SKM-1 treated with dmso at 0.1 percent for 144 hours (cell line): ENCODE measurements around the gene TIMM22.

Source experiments
- DNase-seq: peaks from one replicate; lab custom pipeline; 2025; ENCODE audit not compliant: unreplicated experiment; lab: John Stamatoyannopoulos, UW

TIMM22 gene

GRCh38 chr17:1001640-1002411 is 4.9 kb downstream of the TIMM22 start:
- DNase-seq: no peak

DNA sequence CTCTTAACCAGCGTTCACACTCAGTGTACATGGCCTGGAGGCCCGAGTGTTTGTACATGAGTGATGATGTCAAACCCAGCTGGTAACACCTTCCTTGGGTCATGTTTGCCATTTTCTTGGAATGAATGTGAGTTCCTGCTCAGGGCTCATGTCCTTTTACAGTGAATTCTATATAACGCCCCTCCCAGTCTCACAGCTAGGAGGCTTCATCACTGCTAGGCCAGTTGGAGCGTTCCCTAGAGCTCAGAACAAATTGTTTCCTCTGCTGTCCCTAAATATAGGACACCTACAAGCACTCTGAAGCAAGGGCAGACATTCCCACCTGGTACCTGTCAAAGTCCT is 5.5 kb downstream of the TIMM22 start:
- DNase-seq: no peak

GRCh38 chr17:1002771-1003555 is 6.0 kb downstream of the TIMM22 start:
- DNase-seq: no peak

DNA sequence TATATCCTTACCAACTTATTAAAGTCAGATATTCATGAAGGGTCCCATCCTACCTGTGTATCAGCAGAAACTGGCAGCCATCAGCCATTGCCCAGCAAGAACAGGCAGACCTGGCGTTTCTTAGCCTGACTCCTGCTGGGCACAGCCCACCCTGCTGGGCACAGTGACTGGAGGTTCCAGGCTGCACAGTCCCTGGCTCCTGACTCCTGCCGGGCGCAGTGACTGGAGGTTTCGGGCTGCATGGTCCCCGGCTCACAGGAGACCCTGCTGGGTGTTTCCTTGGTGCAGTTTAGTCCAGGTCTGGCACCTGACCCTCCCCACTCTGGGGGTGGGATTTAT is 6.7 kb downstream of the TIMM22 start:
- no peak for DNase-seq

DNA sequence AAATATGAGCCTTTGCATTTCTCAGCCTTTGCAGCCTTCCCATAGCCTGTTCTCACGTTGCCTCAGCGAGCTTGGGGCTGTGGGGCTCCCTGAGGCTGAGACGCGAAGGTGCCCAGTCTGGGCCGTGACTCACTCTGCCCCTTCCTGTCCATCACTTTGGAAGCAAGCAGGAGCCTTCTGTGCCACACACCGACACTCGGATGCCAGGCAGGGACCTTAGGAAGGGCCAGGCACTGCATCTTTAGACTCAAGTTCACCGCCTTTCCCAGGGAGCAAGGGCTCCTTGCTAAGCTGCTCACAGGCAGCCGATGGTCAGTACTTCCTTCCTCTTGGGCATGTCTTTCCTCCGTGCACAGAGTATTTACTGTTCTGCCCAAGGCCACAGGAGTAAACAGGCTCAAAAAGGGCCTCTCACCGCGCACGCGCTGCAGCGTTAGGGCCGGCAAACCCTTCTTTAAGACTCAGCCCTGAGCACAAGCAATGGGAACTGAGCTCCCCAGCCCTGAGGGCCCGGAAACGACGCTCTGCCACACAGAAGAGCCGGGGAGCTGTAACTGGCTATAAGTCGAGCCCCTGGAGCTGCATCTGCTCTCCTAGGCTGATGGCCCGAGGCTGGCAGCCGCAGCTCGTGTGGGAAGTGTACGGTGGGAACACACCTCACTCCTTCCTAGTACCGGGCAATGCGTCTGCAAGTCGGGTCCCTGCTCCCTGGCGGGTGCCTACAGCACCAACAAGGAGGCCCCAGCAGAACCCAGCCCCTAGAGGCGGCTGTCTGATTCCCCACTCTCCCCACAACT is 7.2 kb downstream of the TIMM22 start:
- no peak for DNase-seq

GRCh38 chr17:1004769-1005295 is 7.9 kb downstream of the TIMM22 start:
- DNase-seq: no peak

GRCh38 chr17:1005361-1005946 is 8.5 kb downstream of the TIMM22 start:
- no peak for DNase-seq

- no peak for DNase-seq
Observed at GRCh38 chr17:1006054-1006453, 9.1 kb downstream of the TIMM22 start.

DNA sequence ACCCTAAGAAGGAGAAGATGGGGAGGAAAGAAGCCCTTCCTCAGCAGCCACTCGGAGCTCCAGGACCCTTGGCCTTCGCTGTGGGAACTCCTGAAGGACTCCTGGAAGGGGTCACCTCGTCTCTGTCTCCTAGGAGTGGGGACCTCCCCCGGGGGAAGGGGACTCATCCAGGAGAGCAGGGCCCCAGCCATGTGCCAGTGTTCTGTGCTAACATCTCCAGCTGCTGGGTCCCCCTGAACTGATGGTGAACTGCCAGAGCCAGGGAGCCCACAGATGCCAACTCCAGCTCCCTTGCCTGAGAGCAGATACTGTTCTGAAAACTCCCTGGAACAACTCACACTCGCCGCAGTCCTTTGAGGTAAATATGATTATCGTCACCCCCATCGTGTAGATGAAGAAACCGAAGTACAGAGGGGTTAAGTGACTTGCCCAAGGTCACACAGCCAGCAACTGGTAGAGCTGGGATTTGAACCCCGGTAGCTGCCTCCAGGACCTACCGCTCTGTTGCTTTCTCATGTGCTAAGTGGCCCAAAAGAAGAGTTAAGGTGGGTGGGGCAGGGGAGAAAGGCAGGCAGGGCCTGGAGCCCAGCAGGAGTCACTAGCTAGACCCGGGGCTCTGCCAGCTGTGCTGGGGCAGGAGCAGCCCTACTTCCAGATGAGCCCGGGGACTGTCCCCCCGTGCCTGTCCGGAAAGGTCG is 10.5 kb downstream of the TIMM22 start:
- no peak for DNase-seq

GRCh38 chr17:1008008-1008761 is 11.3 kb downstream of the TIMM22 start:
- DNase-seq: no peak

- no peak for DNase-seq
Observed at GRCh38 chr17:1009229-1010085, 12.5 kb downstream of the TIMM22 start.

GRCh38 chr17:1010086-1010450 is 13.1 kb downstream of the TIMM22 start:
- DNase-seq: no peak

DNA sequence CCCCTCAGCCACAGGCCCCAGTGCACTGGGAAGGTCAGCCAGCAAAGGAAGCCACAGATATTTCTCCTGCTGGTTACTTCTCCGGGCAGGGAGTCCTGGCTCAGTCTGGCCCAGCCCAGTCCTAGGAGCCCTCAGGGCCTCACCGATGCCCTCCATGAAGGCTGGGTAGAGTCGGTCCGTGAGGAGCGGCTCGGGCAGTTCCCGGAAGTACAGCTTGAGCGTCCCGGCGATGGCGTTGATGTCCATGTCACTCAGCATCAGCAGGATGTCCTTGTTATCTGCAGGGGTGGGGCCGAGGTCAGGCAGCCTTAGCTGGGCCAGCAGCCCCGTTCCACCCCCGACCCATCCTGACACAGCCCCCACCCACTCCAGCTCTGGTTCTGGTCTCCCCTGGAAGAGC is 13.7 kb downstream of the TIMM22 start:
- no peak for DNase-seq

- DNase-seq: no peak
Observed at GRCh38 chr17:1011138-1011537, 14.2 kb downstream of the TIMM22 start.

GRCh38 chr17:1011760-1012735 is 15.1 kb downstream of the TIMM22 start:
- no peak for DNase-seq

- DNase-seq: no peak
Observed at GRCh38 chr17:1012823-1013728, 16.1 kb downstream of the TIMM22 start.

DNA sequence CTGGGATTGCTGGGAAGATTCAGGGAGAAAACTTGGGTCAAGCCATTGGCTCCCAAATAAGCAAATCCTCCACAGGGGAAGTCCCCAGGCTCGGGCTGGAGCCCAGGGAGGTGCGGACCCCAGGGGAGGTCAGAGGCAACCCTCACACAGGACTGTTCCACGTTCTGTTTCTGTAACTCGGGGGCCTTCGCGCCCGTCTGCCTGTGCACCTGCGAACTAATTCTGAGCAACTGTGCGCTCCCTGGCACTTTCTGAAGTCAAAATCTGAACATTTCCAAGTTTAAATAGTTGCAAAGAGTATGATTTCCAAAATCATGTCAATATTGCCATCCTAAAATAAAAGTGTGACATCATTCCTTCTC is 16.8 kb downstream of the TIMM22 start:
- no peak for DNase-seq
